ENCODE data around the gene MUC4. TPM values are rescaled to one million over a fixed set of nuclear protein-coding genes. Genes with fewer than 3 reads are reported as not detected.
A peak's percentile ranks its signal among the peaks of the same experiment; 100 is the strongest.

Gene MUC4, protein sequence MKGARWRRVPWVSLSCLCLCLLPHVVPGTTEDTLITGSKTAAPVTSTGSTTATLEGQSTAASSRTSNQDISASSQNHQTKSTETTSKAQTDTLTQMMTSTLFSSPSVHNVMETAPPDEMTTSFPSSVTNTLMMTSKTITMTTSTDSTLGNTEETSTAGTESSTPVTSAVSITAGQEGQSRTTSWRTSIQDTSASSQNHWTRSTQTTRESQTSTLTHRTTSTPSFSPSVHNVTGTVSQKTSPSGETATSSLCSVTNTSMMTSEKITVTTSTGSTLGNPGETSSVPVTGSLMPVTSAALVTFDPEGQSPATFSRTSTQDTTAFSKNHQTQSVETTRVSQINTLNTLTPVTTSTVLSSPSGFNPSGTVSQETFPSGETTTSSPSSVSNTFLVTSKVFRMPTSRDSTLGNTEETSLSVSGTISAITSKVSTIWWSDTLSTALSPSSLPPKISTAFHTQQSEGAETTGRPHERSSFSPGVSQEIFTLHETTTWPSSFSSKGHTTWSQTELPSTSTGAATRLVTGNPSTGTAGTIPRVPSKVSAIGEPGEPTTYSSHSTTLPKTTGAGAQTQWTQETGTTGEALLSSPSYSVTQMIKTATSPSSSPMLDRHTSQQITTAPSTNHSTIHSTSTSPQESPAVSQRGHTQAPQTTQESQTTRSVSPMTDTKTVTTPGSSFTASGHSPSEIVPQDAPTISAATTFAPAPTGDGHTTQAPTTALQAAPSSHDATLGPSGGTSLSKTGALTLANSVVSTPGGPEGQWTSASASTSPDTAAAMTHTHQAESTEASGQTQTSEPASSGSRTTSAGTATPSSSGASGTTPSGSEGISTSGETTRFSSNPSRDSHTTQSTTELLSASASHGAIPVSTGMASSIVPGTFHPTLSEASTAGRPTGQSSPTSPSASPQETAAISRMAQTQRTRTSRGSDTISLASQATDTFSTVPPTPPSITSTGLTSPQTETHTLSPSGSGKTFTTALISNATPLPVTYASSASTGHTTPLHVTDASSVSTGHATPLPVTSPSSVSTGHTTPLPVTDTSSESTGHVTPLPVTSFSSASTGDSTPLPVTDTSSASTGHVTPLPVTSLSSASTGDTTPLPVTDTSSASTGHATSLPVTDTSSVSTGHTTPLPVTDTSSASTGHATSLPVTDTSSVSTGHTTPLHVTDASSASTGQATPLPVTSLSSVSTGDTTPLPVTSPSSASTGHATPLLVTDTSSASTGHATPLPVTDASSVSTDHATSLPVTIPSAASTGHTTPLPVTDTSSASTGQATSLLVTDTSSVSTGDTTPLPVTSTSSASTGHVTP (N-terminal part only)
- total RNA-seq (2022), result 3.6 and 4.6 TPM in 2 replicates
- Bru-seq, nascent RNA, result percentile 30 among the genes with signal in this experiment
- percentile 45 among the genes with signal in this experiment for BruChase-seq, experiment 1, labeled RNA remaining after a 6-hour chase
- BruChase-seq, experiment 2, labeled RNA remaining after a 2-hour chase, result percentile 33 among the genes with signal in this experiment
- long read RNA-seq, partial matches to known transcripts, result 1 of 17 reads
- long read RNA-seq, other reads (novel, unspliced or antisense), result 16 of 17 reads

DNA sequence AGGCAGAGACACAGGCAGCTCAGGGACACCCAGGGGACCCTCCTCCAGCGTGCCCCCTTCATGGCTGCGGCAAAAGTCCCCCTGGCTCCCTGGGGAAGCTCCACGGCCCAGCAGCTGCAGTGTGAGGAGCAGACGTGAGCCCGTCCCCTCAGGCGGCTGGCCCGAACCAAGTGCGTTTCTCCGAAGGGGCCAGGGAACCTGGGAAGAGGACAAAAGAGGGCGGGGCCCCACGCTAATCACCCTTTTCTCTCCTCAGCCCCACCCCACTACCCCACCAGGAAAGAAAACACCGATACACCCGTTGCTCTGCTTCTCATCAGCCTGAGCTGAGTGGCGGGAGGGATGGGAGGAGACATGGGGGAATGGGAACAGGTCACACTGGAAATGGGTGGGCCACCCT lies at the start of gene MUC4:
MUC4 (minus strand) TSS at position 174 of the 400 bp plus-strand sequence; CDS start at position 62, 112 bp downstream.
- Mint-ChIP-seq H3K4me3 (ENCODE audit: low read depth, unreplicated experiment) (no peak within 1 kb of the TSS), H3K27ac (ENCODE audit: unreplicated experiment) (no peak within 1 kb of the TSS), H3K4me1 (ENCODE audit: low read depth, unreplicated experiment) (peaks cover 19% of the 10 kb centered on the region), H3K36me3 (ENCODE audit: insufficient read depth, unreplicated experiment) (no peaks in the 10 kb centered on the region), H3K9me3 (ENCODE audit: low read depth, unreplicated experiment) (no peaks in the 10 kb centered on the region), H3K27me3 (ENCODE audit: unreplicated experiment) (peaks cover 16% of the 10 kb centered on the region)
- intact Hi-C loops (cut with micrococcal nuclease; ENCODE audit: unreplicated experiment), result no loop called here
- TF ChIP-seq, protein P1, sequence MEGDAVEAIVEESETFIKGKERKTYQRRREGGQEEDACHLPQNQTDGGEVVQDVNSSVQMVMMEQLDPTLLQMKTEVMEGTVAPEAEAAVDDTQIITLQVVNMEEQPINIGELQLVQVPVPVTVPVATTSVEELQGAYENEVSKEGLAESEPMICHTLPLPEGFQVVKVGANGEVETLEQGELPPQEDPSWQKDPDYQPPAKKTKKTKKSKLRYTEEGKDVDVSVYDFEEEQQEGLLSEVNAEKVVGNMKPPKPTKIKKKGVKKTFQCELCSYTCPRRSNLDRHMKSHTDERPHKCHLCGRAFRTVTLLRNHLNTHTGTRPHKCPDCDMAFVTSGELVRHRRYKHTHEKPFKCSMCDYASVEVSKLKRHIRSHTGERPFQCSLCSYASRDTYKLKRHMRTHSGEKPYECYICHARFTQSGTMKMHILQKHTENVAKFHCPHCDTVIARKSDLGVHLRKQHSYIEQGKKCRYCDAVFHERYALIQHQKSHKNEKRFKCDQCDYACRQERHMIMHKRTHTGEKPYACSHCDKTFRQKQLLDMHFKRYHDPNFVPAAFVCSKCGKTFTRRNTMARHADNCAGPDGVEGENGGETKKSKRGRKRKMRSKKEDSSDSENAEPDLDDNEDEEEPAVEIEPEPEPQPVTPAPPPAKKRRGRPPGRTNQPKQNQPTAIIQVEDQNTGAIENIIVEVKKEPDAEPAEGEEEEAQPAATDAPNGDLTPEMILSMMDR (IDR thresholded peaks at IDR 0.05; ENCODE audit: unreplicated experiment), result no peak
- CTCF ChIA-PET, result no interaction called here
- BruUV-seq (replicated peaks), result no TSS peak
- DNase-seq, result no peak

DNA sequence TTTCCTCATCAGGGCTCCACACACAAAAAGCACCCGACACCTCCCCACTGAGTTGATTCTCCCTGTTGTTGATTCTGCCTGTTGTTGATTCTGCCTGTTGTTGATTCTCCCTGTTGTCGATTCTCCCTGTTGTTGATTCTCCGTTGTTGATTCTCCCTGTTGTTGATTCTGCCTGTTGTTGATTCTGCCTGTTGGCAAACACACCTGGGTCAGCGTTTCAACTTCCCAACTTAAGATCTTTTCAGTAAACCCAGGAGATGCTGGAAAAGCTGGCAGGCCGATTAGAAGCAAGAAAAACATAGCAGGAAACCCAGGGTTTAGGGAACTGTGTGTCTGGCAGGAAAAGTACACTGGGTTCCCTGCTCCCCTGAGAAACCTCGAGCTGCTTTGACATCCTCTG lies 48.7 kb upstream of the MUC4 start:
- peaks cover 18% of the 10 kb centered on the region for H3K27me3 Mint-ChIP-seq (ENCODE audit: unreplicated experiment)
- TF ChIP-seq, protein P1 (IDR thresholded peaks at IDR 0.05; ENCODE audit: unreplicated experiment), result no peak
- intact Hi-C loops (cut with micrococcal nuclease; ENCODE audit: unreplicated experiment), result no loop called here
- CTCF ChIA-PET, result interaction anchor here (1.9 kb wide), 1 partner anchor 34 kb away, joined by 19 read pairs; no protein-coding TSS in a partner anchor
- no peak overlapping the region for H3K27ac Mint-ChIP-seq (ENCODE audit: unreplicated experiment)
- BruUV-seq (replicated peaks), result no TSS peak
- no peaks in the 10 kb centered on the region for H3K9me3 Mint-ChIP-seq (ENCODE audit: low read depth, unreplicated experiment)
- H3K4me1 Mint-ChIP-seq (ENCODE audit: low read depth, unreplicated experiment), result peaks cover 15% of the 10 kb centered on the region
- DNase-seq, result no peak
- peaks cover under 1% of the 10 kb centered on the region for H3K36me3 Mint-ChIP-seq (ENCODE audit: insufficient read depth, unreplicated experiment)
- no peak overlapping the region for H3K4me3 Mint-ChIP-seq (ENCODE audit: low read depth, unreplicated experiment)

DNA sequence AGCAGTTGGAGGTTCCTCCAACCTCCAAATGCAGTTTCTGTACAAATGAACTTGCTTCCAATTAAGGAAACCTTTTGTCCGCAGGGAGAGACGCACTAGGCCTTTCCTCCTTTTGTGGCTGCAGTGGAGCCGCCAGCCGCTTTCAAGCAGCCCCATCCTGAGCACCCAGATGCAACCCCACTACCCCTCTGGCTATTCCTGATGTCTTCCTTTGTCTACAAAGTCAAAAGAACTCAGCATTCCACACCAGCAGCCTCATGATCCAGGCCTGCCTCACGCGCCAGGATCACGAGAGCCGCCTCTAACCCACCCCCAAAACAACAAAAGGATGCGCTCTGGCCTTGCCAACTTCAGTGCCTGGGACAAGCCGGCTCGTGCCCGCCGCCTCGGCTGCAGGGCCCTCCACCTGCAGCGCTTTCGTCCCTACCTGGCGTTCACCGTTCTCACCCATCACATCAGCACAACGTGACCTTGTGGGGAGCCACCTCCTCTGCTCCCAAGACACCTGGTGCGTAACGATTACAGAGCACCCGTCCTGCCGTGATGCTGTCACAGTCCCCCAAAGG lies 48.2 kb upstream of the MUC4 start:
- CTCF ChIA-PET, result interaction anchor here (0.6 to 1.4 kb wide), 5 partner anchors 11 to 55 kb away, joined by 3 to 32 read pairs (median 5); no protein-coding TSS in a partner anchor
- intact Hi-C loops (cut with micrococcal nuclease; ENCODE audit: unreplicated experiment), result loop anchor here (1.0 to 10.0 kb wide), 5 partner anchors 34 to 205 kb away; no protein-coding TSS in a partner anchor
- Mint-ChIP-seq H3K9me3 (ENCODE audit: low read depth, unreplicated experiment) (no peaks in the 10 kb centered on the region), H3K4me3 (ENCODE audit: low read depth, unreplicated experiment) (no peak overlapping the region), H3K27me3 (ENCODE audit: unreplicated experiment) (peaks cover 18% of the 10 kb centered on the region), H3K36me3 (ENCODE audit: insufficient read depth, unreplicated experiment) (no peaks in the 10 kb centered on the region), H3K4me1 (ENCODE audit: low read depth, unreplicated experiment) (peaks cover 15% of the 10 kb centered on the region), H3K27ac (ENCODE audit: unreplicated experiment) (no peak overlapping the region)
- no TSS peak for BruUV-seq (replicated peaks)
- TF ChIP-seq, protein P1 (IDR thresholded peaks at IDR 0.05; ENCODE audit: unreplicated experiment), result no peak
- DNase-seq, result no peak

All from Calu3 (cell line).